HuH-7 (cell line): ENCODE data around the gene ZNFX1.

Source experiments
- DNase-seq: peaks from one replicate; pipeline ENCODE4 v3.0.0; 2011; ENCODE audit warnings: low spot score

Gene ZNFX1

DNA sequence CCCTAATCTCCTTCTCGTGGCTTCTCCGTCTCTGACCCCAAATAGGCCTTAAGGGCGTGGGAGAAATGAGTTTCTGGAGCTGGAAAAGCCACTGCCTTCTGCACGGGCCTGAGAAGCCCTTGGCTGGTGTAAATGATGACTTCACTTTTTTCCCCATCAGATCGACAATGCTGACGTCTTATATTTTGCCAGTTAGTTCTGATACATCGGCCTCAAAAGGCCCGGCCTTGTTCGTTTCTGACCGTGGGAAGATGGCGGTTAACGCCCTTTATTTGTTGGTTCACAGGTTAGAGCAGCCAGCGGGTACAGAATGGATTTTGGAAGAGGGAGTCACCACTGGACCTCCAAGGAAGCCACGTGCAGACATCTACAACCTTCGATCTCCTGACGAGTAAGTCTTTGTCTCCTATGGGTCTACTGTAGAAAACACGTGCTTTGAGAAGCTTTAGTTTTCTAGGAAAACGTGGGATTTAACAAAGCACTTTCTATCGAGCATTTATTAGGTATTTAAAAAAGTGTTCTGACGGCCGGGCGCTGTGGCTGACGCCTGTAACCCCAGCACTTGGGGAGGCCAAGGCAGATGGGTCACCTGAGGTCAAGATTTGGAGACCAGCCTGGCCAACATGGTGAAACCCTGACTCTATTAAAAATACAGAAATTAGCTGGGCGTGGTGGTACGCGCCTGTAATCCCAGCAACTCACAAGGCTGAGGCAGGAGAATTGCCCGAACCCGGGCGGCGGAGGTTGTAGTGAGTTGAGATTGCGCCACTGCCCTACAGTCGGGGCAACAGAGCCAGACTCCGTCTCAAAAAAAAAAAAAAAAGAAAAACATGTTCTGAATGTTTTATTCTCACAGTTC lies 1.2 kb upstream of the ZNFX1 start:
- no peak for DNase-seq

DNA sequence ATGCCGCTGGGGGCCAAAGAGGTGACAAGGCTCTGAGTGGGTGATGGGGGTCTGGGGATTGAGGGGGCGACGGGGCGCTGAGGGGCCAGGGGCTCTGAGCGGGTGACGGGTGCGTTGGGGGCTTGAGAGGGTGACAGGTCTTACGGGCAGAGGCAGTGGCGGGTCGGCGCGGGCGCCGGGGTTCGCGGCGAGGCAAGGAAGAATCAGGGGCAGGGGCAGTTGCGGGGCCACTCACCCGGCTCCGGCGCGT lies 146 bp downstream of the ZNFX1 start:
- no peak for DNase-seq

DNA sequence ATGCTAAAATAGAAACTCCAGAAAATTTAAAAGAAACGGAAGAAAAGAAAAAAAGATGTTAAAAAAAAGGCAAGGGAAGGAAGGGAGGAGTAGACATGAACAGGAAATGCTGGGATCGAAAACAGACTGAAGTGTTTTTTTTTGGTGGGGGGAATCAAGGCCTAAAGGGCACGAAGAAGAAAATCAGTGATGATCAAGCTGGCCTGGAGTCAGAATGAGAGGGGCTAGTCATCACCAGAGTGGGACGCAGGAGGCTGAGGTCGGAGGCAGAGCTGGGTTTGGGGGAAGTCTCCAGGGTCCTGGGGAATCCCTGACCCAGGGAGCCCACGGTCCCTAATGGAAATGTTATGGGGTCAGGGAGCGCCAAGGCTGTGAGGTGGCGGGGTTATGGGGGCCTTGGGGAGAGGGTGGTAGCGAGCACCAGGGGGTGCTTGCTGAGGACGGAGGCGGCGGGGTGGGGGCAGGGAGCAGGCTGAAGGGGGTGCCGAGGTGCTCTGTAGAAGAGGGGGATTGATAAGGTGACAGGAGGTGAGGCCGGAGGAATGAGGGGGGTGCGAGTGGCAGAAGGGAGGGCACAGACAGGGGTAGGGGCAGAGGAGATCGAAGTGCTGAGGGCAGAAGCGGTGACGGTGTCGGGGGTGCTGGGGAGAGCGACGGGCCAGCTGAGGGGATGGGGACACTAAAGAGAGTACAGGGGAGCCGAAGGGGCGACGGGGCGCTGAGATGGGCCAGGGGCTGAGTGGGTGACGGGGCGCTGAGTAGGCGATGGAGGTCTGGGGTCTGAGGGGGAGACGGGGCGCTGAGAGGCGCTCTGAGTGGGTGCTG lies 684 bp downstream of the ZNFX1 start:
- DNase-seq: peak; percentile 28

DNA sequence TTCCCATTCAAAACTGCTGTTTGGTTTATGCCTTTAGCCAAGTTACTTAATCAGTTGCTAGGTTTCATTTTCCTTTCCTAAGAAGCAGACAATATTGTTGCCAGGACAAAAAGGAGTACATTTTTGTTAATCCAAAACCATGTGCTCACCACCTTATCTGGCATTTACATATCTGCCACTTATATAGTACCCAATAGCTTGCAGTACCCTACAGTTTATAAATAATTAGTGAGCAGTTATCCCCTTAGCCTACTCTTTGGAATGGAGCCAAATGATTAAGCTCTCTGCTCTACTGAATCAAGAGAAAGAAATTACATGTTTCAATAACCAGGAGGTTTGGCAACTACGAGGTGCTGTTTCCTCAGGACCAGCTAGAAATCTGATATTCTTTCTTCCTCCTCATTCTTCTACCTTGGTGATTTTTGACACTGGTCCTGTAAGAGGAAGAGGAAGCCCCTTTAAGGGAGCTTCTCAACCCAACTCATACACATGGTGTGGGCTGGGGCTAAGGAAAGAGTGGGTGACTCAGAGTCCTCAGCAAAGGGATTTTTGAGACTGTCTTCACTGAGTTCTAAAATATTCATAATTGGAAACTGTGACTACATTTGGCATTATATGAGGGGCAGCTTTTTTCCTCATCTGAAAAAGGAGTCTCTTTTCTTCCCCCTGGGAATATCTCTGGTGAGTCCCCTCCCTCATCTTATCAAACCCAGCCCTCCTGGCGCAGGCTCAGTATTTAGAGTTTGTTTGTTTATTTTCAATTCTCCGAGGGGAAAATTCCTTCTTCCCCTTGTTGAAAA lies 1.5 kb downstream of the ZNFX1 start:
- DNase-seq: peak; percentile 28

DNA sequence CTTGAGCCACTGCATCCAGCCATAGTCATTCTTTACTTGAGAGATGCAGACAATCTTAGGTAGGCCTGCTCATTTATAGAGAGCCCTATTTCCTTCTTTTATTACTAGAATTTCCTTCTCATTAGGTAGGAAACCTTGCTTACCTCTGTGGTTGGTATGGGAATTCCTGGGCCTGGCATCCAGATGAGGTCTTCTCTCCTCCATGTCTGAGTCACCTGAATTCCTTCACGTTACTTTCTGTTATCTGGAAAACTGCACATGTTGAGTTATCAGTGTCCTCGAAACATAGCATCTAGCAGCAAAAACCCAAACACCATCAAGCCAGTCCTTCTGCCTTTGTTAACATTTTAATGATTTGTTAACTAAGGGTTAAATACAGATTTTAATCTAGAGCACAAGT lies 2.2 kb downstream of the ZNFX1 start:
- no peak for DNase-seq

DNA sequence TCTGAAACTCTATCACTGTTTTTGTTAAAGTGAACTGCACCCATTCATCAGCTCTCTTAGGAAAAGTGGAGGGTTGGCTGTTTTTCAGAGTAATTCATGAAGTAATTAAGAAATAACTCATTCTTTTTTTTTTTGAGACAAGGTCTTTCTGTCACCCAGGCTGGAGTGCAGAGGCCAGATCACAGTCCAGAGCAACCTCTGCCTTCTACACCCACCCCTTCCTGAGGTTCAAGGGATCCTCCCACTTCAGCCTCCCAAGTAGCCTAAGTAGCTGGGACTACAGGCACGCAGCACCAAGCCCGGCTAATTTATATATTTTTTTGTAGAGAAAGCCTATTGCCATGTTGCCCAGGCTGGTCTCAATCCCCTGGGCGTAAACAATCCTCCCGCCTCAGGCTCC lies 2.6 kb downstream of the ZNFX1 start:
- DNase-seq: no peak

DNA sequence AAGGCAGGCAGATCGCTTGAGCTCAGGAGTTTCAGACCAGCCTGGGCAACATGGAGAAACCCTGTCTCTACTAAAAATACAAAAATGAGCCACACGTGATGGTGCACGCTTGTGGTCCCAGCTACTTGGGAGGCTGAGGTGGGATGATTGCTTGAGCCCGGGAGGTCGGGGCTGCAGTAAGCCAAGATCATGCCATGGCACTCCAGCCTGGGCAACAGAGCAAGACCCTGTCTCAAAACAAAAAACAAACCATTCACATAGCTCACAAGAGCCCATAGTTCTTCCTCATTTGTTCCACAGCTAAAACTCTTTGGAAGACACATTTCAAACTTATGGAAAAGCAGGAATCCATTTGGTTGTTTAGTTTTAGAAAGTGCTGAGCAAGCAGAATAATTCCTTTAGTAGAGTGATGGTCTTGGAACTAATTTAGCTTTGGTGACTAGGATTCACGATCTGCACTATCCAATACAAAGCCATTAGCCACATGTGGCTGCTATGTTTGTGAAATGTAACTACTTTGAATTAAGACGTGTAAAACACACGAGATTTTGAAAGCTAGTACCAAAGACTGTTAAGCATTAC lies 4.1 kb downstream of the ZNFX1 start:
- no peak for DNase-seq

DNA sequence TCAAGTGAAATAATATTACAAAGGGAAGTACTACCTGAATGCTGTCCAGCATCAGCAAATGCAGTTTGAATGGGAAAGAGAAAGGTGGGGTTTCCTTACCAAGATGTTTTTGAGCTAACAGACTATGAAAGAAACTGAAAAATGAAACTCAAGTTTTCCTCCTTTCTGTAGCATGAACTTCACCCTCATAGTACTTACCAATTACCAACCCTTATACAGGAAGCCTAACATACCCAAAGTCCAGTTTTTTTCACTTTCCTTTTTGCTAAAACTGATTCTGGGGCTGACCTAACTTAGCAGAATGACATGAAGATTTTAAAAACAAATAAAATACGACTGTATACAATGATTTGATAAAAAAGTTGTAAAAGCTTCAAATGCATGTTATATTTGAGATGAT lies 5.2 kb downstream of the ZNFX1 start:
- DNase-seq: no peak

DNA sequence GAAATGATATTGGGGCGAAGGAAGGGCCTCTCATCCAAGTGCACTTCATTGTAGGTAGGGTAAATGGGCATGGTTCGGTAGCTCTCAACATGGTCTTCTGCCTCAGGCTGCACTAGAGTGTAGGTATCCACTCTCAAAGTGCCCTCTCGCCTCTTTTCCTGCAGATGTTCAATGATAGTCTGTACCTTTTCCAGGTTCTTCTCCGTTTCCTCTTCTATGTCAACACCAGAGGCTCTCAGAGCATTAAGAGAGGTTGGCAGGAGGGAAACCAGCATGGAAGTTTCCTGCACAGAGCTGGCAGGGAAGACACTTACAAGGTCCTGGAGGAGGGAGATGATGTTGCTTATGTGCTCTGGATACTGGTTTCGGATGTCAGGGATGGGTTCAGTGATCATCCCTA lies 7.1 kb downstream of the ZNFX1 start:
- DNase-seq: no peak

DNA sequence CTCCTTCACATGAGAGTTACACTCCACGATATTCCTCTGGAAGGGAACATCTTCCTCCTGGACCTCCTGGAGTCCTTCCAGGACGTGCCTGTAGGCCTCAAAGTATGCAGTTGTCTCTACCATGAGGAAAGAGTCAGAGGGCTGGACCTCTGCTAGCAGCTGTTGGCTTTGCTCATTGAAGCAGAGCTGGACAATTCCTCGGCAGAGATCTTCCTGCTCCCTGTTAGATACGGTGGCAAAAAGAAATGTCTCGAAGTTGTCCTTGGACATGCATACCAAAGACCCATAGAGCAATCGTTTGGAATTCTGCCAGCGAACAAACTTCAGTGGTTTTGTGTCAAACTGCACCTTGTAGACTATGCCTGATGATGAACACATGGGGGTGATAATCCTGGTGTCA lies 7.7 kb downstream of the ZNFX1 start:
- no peak for DNase-seq

DNA sequence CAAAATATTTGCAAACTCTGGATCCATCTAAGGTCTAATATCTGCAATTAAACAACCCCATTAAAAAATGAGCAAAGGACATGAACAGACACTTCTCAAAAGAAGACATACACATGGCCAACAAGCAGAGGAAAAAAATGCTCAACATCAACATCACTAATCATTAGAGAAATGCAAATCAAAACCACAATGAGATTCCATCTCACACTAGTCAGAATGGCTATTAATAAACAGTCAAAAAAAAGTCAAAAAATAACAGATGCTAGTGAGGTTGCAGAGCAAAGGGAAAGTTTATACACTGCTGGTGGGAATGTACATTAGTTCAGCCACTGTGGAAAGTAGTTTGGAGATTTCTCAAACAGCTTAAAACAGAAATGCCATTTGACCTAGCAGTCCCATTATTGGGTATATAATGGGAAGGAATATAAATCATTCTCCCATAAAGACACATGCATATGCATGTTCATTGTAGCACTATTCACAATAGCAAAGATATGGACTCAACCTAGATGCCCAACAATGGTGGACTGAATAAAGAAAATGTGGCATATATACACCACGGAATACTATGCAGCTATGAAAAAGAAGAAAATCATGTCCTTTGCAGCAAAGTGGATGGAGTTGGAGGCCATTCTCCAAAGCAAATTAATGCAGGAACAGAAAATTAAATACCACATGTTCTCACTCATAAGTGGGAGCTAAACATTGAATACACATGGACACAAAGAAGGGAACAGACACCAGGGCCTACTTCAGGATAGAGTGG lies 9.1 kb downstream of the ZNFX1 start:
- no peak for DNase-seq

DNA sequence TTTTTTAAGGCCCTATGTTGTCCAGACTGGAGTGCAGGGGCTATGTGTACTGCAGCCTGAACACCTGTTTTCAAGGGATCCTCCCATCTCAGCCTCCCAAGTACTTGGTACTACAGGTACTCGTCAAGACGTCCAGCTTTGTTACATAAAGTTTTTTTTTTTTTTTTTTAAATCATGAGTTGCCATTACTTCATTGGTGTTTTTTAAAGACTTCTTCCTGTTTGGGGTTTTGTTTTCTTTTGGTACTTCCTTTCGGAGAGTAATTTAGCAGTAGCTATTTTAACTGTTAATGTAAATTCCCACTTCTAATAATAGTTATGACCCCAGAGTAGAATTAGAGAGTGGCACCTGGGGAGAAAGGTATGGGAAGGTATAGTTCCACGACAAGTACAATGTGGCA lies 10.5 kb downstream of the ZNFX1 start:
- DNase-seq: no peak

DNA sequence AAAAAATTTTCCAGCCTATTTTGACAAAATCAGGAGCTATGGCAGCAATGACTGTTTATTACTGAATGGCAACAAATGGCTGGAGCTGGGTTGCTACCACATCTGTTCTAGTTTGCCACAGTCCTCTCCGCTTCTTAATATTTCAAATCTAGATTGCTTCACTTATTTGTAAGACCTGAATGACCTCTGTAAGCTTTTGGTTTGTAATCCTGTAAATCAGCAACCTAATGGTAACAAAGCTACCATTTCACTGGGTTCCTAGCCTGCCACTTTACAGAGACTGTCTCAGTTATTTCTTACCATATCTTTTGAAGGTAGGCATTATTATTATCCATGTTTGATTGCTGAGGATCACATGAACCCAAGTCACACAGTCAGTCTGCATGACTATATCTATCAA lies 15.4 kb downstream of the ZNFX1 start:
- no peak for DNase-seq

DNA sequence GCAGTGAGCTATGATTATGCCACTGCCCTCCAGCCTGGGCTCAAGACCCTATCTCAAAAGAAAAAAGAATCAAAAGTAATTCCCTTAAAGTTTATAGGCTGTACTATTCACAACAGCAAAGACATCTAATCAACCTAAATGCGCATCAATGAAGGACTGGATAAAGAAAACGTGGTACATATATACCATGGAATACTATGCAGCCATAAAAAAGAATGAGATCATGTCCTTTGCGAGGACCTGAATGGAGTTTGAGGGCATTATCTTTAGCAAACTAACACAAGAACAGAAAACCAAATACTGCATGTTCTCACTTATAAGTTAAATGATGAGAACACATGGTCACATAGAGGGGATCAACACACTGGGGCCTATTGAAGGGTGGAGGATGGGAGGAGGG lies 16.7 kb downstream of the ZNFX1 start:
- no peak for DNase-seq

DNA sequence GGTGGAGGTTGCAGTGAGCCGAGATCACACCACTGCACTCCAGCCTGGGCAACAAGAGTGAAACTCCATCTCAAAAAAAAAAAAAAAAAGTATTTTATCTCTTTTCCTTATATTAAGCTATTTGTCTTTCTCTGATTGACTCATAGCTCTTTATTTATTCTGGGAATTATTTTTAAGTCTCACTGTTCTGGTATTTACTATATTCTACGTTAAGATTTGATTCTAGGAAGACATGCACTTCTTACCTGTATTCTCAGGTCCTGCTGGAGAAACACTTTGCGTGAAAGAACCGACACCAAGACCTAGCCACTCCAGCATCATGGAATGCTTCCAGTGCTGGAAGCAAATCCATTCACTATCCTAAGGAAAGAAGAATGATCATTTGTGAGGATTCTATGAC lies 17.6 kb downstream of the ZNFX1 start:
- DNase-seq: no peak

DNA sequence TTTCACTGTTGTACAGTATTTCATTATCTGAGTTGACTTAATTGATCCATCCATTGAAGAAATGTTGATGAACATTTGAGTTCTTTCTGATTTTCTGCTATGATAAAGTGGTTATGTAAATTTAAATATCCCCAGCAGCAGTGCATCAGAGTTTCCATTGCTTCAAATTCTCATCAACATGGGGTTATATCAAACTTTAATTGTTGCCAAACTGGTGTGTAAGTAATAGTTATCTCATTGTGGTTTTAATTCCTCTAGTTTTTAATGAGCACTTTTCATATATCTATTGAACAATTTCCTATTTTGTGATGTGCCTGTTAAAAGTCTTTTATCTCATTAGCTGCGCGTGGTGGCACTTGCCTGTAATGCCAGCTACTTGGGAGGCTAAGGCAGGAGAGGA lies 18.1 kb downstream of the ZNFX1 start:
- DNase-seq: no peak

DNA sequence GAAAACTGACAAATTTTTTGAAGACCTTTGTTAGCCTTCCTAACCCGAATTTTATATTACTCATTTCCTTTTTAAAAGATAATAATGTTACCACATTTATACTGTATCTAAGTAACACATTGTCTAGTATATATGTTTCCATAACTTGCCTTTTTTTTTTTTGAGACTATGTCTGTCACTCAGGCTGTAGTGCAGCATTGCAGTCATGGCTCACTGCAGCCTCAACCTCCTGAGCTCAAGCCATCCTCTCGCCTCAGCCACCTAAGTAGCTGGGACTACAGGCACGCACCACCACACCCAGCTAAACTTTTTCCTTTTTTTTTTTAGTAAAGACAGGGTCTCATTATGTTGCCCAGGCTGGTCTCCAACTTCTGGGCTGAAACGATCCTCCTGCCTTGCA lies 18.6 kb downstream of the ZNFX1 start:
- DNase-seq: no peak

DNA sequence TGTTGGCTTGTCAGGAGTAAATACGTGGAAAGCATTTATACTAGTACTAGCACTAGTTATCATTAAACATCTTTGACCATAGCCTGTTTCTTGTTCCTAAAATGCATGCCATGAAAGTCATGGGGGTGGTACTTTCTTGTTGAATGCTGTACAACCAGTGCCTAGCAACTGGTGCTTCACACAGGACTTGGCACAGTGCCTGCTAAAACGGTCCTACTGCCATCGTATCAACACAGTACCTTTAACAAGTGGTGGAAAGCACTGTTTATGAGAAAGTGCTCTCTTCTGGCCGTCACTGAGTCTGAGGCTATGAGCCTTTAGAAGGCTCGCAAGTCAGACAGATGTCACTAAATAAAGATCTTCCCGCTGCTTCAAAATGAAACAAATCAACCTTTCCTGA lies 21.6 kb downstream of the ZNFX1 start:
- no peak for DNase-seq

DNA sequence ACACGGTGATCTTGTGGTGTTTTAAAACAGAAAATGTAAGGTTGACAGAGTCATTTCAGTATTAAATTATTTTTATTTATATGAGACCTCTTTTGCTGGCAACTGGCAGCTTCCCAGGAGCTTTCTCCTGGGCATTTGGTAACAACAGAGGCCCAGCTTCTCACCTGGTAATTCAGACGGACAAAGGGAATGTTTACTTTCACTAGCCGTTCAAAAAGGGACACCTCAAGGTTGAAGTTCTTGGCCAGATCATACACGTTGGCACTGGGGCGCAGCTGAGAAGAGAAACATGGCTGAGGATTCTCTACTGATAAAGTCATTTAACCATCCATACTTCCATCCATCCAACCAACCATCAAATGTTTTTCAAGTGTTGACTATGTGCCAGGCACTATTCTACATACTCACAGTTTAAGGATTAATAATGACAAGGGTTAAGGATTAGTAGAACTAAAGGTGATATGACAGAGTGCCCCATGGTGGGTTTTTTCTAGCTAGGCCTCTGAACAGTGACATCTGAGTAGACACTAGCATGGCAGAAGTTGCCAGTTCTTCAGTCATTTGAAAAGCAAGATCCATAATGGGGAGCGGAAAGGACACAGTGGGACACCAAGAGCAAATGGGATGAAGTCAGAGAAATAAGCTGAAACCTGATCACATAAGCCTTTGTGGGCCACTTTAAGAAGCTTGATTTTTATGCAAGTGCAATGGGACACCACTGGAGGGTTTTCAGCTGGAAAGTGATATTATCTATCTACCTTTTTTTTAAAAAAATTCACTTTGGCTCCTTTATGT lies 25.1 kb downstream of the ZNFX1 start:
- no peak for DNase-seq

DNA sequence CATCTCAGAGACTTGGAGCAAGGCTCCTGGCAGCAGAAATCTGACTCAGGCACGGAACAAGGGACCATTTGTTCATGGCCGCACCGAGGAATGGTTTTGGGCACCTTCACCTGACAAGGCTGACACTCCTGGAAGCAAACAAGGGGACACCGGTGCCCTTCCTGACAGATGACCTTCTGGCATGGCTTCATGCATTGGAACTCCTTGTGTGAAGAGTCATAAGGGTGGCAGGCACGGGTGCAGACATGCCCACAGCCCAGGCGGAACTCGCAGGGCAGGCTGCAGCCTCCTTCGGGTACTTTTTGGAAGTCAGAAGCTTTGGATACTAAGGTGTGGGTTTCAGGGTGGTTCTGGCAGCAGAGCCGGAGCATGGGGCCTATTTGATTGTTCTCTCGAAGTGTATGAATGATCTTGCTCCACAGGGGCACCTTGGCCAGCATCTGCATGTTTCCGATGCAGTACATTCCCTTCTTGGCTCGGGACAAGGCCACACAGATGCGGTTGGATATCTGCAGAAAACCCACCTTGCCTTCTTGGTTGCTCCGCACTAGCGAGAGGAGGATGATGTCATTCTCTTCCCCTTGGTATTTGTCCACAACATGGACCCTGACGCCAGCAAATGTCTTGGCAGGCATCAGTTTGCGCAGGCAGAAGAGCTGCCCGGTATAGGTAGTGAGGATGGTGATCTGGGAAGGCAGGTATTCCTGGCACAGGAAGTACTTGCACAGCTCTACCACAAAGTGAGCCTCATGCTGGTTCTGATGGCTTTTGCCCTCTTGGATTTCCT lies 28.8 kb downstream of the ZNFX1 start:
- DNase-seq: no peak
